Neuronal stem cell (in vitro differentiated cells): ENCODE data around the gene TMEM250.

ENCODE experiments used
- DNase-seq: peaks from one replicate; pipeline ENCODE4 v3.0.0-alpha.2; 2013; ENCODE audit warnings: low spot score
- H2AFZ ChIP-seq: one replicate; pipeline ENCODE4 v1.6.1; 2013; ENCODE audit warnings: mild to moderate bottlenecking, low read length, inconsistent platforms
- H2AK5ac ChIP-seq: 2 replicates; pipeline ENCODE4 v1.6.1; 2013; ENCODE audit warnings: low read depth, mild to moderate bottlenecking, inconsistent platforms, low read length, moderate library complexity, mixed read lengths
- H2BK120ac ChIP-seq: 2 replicates; pipeline ENCODE4 v1.6.1; 2013; ENCODE audit warnings: low read depth, mild to moderate bottlenecking, inconsistent platforms, low read length, moderate library complexity, mixed read lengths
- H2BK12ac ChIP-seq: one replicate; pipeline ENCODE4 v1.6.1; 2013; ENCODE audit warnings: low read length, inconsistent platforms
- H2BK15ac ChIP-seq: 2 replicates; pipeline ENCODE4 v1.6.1; 2013; ENCODE audit warnings: mild to moderate bottlenecking, low read length, inconsistent platforms, mixed read lengths
- H2BK5ac ChIP-seq: one replicate; pipeline ENCODE4 v1.6.1; 2013; ENCODE audit warnings: inconsistent platforms, mild to moderate bottlenecking, low read length, moderate library complexity
- H3K14ac ChIP-seq: one replicate; pipeline ENCODE4 v1.6.1; 2013; ENCODE audit warnings: low read length, inconsistent platforms
- H3K18ac ChIP-seq: 2 replicates; pipeline ENCODE4 v1.6.1; 2013; ENCODE audit warnings: low read length, inconsistent platforms
- H3K23ac ChIP-seq: 2 replicates; pipeline ENCODE4 v1.6.1; 2013; ENCODE audit warnings: low read depth, mild to moderate bottlenecking, mixed read lengths, low read length, inconsistent platforms; ENCODE audit not compliant: poor library complexity
- H3K27ac ChIP-seq: replicated peaks from 3 replicates; pipeline ENCODE4 v1.5.1; 2013; ENCODE audit warnings: low read length, inconsistent platforms
- H3K27me3 ChIP-seq, 3 experiments: 2 replicates each; pipeline ENCODE4 v1.6.1; 2013; ENCODE audit warnings: low read length in 3 of 3, mild to moderate bottlenecking in 2 of 3, inconsistent platforms in 1 of 3, low read depth in 1 of 3, mixed read lengths in 1 of 3, moderate library complexity in 1 of 3; ENCODE audit not compliant: control insufficient read depth in 3 of 3, insufficient read depth in 3 of 3
- H3K36me3 ChIP-seq, 2 donors: replicated peaks in 1 of 2; 2 replicates each; pipeline ENCODE4 v1.6.1; 2013; ENCODE audit warnings: low read length in 2 of 2; ENCODE audit not compliant: control insufficient read depth in 2 of 2, insufficient read depth in 2 of 2
- H3K4ac ChIP-seq: 2 replicates; pipeline ENCODE4 v1.6.1; 2013; ENCODE audit warnings: inconsistent platforms, mild to moderate bottlenecking, low read length, moderate library complexity
- H3K4me1 ChIP-seq, 2 donors: 1 replicate in 1 of 2; 2 replicates in 1 of 2; pipeline ENCODE4 v1.6.1; 2013; ENCODE audit warnings: low read length in 2 of 2, low read depth in 1 of 2; ENCODE audit not compliant: control insufficient read depth in 2 of 2, insufficient read depth in 1 of 2
- H3K4me2 ChIP-seq: one replicate; pipeline ENCODE4 v1.6.1; 2013; ENCODE audit warnings: mild to moderate bottlenecking, low read length, inconsistent platforms; ENCODE audit not compliant: insufficient read depth, poor library complexity, severe bottlenecking
- H3K4me3 ChIP-seq, 2 donors: 2 replicates each; pipeline ENCODE4 v1.5.1; 2013; ENCODE audit warnings: low read length in 2 of 2, mild to moderate bottlenecking in 2 of 2, inconsistent platforms in 1 of 2, moderate library complexity in 1 of 2
- H3K79me1 ChIP-seq: one replicate; pipeline ENCODE4 v1.6.1; 2013; ENCODE audit warnings: low read depth, mild to moderate bottlenecking, inconsistent platforms, low read length, moderate library complexity
- H3K9ac ChIP-seq: one replicate; pipeline ENCODE4 v1.6.1; 2013; ENCODE audit warnings: mild to moderate bottlenecking, low read depth, low read length, inconsistent platforms; ENCODE audit not compliant: poor library complexity
- H3K9me3 ChIP-seq, 2 donors: replicated peaks in 1 of 2; 2 replicates each; pipeline versions ENCODE3 to v1.6.1; 2013; ENCODE audit warnings: low read length in 2 of 2, mild to moderate bottlenecking in 2 of 2, inconsistent platforms in 1 of 2, low read depth in 1 of 2, mixed read lengths in 1 of 2, moderate library complexity in 1 of 2; ENCODE audit not compliant: control insufficient read depth in 2 of 2, insufficient read depth in 1 of 2
- H4K8ac ChIP-seq: one replicate; pipeline ENCODE4 v1.6.1; 2013; ENCODE audit warnings: low read depth, mild to moderate bottlenecking, inconsistent platforms, low read length, moderate library complexity
- H4K91ac ChIP-seq: one replicate; pipeline ENCODE4 v1.6.1; 2013; ENCODE audit warnings: low read length, low read depth, mild to moderate bottlenecking, inconsistent platforms; ENCODE audit not compliant: poor library complexity
- WGBS, 2 donors: extraction: QIAGEN DNeasy Blood & Tissue Kit; methylation state at CpG; one replicate each; pipeline ENCODE4 v1.1.7; 2013; ENCODE audit warnings: missing lambda C conversion rate in 2 of 2, mixed read lengths in 1 of 2; ENCODE audit not compliant: insufficient read length in 2 of 2, insufficient replicate concordance in 1 of 2; ENCODE audit errors: extremely low coverage in 2 of 2; 5-methylcytosine and 5-hydroxymethylcytosine counted together

TMEM250 gene

GRCh38 chr9:136079211-136079915, 39.3 kb downstream of the TMEM250 start:
- no peak overlapping the region for H3K4me3 ChIP-seq
- H3K4me2 ChIP-seq, result no peak overlapping the region
- H2BK15ac ChIP-seq, result no peak overlapping the region
- H2BK12ac ChIP-seq, result no peak overlapping the region
- H3K14ac ChIP-seq, result no peak overlapping the region
- H2AK5ac ChIP-seq, result no peak overlapping the region
- no peak overlapping the region for H3K9ac ChIP-seq
- no peak for DNase-seq
- no peaks in the 10 kb centered on the region for H3K4me1 ChIP-seq
- H2BK5ac ChIP-seq, result no peak overlapping the region
- WGBS, 2 donors, result no CpG with 5 or more reads among the region's 16 CpGs
- no peak overlapping the region for H2AFZ ChIP-seq
- H3K4ac ChIP-seq, result no peak overlapping the region
- no peak overlapping the region for H3K23ac ChIP-seq
- H4K91ac ChIP-seq, result no peak overlapping the region
- no peaks in the 10 kb centered on the region for H3K27me3 ChIP-seq
- H3K36me3 ChIP-seq, result peaks cover 0 to 1% of the 10 kb centered on the region in 2 donors
- peaks cover 6% of the 10 kb centered on the region for H3K79me1 ChIP-seq
- H4K8ac ChIP-seq, result no peak overlapping the region
- H3K27ac ChIP-seq, result no peak overlapping the region
- no peak overlapping the region for H2BK120ac ChIP-seq
- H3K9me3 ChIP-seq, result no peaks in the 10 kb centered on the region
- H3K18ac ChIP-seq, result peak overlapping the region; percentile 85

GRCh38 chr9:136078498-136079011, 40.1 kb downstream of the TMEM250 start:
- H3K4me2 ChIP-seq, result no peak overlapping the region
- H3K9me3 ChIP-seq, result no peaks in the 10 kb centered on the region
- no peak overlapping the region for H3K4me3 ChIP-seq
- H2AK5ac ChIP-seq, result peak overlapping the region; percentile 89
- H3K18ac ChIP-seq, result peak overlapping the region; percentile 48
- no peak overlapping the region for H3K27ac ChIP-seq
- H2AFZ ChIP-seq, result no peak overlapping the region
- H2BK5ac ChIP-seq, result peak overlapping the region; percentile 66
- H3K36me3 ChIP-seq, result peaks cover 0 to 1% of the 10 kb centered on the region in 2 donors
- peak overlapping the region; percentile 30 for H3K9ac ChIP-seq
- no peak overlapping the region for H2BK120ac ChIP-seq
- peak overlapping the region; percentile 46 for H2BK12ac ChIP-seq
- no peaks in the 10 kb centered on the region for H3K27me3 ChIP-seq
- no peak overlapping the region for H4K91ac ChIP-seq
- no peak for DNase-seq
- peak overlapping the region; percentile 55 for H3K23ac ChIP-seq
- H4K8ac ChIP-seq, result no peak overlapping the region
- H3K4ac ChIP-seq, result peak overlapping the region; percentile 53
- H3K4me1 ChIP-seq, result no peaks in the 10 kb centered on the region
- WGBS, 2 donors, result no CpG with 5 or more reads among the region's 27 CpGs
- H3K79me1 ChIP-seq, result peaks cover 6% of the 10 kb centered on the region
- no peak overlapping the region for H3K14ac ChIP-seq
- no peak overlapping the region for H2BK15ac ChIP-seq

- no peak for DNase-seq
- no peak overlapping the region for H3K23ac ChIP-seq
- no peak overlapping the region for H4K8ac ChIP-seq
- H3K27me3 ChIP-seq, result no peaks in the 10 kb centered on the region
- no peaks in the 10 kb centered on the region for H3K9me3 ChIP-seq
- no peak overlapping the region for H2BK5ac ChIP-seq
- H3K18ac ChIP-seq, result no peak overlapping the region
- no peak overlapping the region for H2BK12ac ChIP-seq
- no peak overlapping the region for H3K4me2 ChIP-seq
- H2BK120ac ChIP-seq, result no peak overlapping the region
- peaks cover 6% of the 10 kb centered on the region for H3K79me1 ChIP-seq
- no peak overlapping the region for H3K4me3 ChIP-seq
- no peak overlapping the region for H3K27ac ChIP-seq
- H3K14ac ChIP-seq, result no peak overlapping the region
- H3K9ac ChIP-seq, result no peak overlapping the region
- H2AK5ac ChIP-seq, result no peak overlapping the region
- H3K4me1 ChIP-seq, result no peaks in the 10 kb centered on the region
- H4K91ac ChIP-seq, result no peak overlapping the region
- no CpG with 5 or more reads among the region's 12 CpGs for WGBS, 2 donors
- no peak overlapping the region for H2BK15ac ChIP-seq
- peaks cover 0 to 1% of the 10 kb centered on the region in 2 donors for H3K36me3 ChIP-seq
- no peak overlapping the region for H2AFZ ChIP-seq
- no peak overlapping the region for H3K4ac ChIP-seq
Measured at GRCh38 chr9:136078024-136078423, 40.7 kb downstream of the TMEM250 start.

GRCh38 chr9:136077491-136077890, 41.2 kb downstream of the TMEM250 start:
- Histone ChIP-seq H2BK15ac (no peak overlapping the region), H2BK5ac (no peak overlapping the region), H3K9me3 (no peaks in the 10 kb centered on the region), H3K18ac (no peak overlapping the region), H3K9ac (no peak overlapping the region), H3K36me3 (no peaks in the 10 kb centered on the region), H3K23ac (no peak overlapping the region), H4K8ac (no peak overlapping the region), H2BK120ac (no peak overlapping the region), H3K27me3 (no peaks in the 10 kb centered on the region), H3K4me2 (no peak overlapping the region), H2BK12ac (no peak overlapping the region), H3K4ac (no peak overlapping the region), H3K79me1 (peaks cover 6% of the 10 kb centered on the region), H2AK5ac (no peak overlapping the region), H3K4me3 (no peak overlapping the region), H2AFZ (no peak overlapping the region), H3K14ac (no peak overlapping the region), H3K4me1 (no peaks in the 10 kb centered on the region), H3K27ac (no peak overlapping the region), H4K91ac (no peak overlapping the region)
- WGBS, 2 donors, result 100% methylated on average over 1 of the region's 8 CpGs; no CpG with 5 or more reads in 1 of the 2 donors
- no peak for DNase-seq
